Smooth muscle cell (in vitro differentiated cells): Measurements from ENCODE around the gene SORCS1. TPM values are rescaled to one million over a fixed set of nuclear protein-coding genes. Genes with fewer than 3 reads are reported as not detected.

Experiments
- DNase-seq: peaks from one replicate; lab custom pipeline; 2025; ENCODE audit not compliant: unreplicated experiment; lab: John Stamatoyannopoulos, UW
- H2AFZ ChIP-seq: fragments of 200-600 bp; sonication (generic); 2 replicates; pipeline ENCODE4 v1.6.0; 2016; ENCODE audit warnings: antibody characterized with exemption, low read depth, mild to moderate bottlenecking
- H3F3A ChIP-seq: fragments of 200-600 bp; sonication (generic); 2 replicates; pipeline ENCODE4 v1.6.0; 2017; ENCODE audit warnings: antibody characterized with exemption, low read depth
- H3K27ac ChIP-seq: fragments of 200-600 bp; sonication (generic); 2 replicates; pipeline ENCODE4 v1.5.1; 2016; ENCODE audit warnings: low read depth, mild to moderate bottlenecking
- H3K27me3 ChIP-seq: fragments of 200-600 bp; sonication (generic); 2 replicates; pipeline ENCODE4 v1.6.1; 2016; ENCODE audit warnings: low read depth, mild to moderate bottlenecking
- H3K36me3 ChIP-seq: fragments of 200-600 bp; sonication (generic); 2 replicates; pipeline ENCODE4 v1.5.1; 2016; ENCODE audit warnings: low read depth
- H3K4me1 ChIP-seq: fragments of 200-600 bp; sonication (generic); 2 replicates; pipeline ENCODE4 v1.5.1; 2016; ENCODE audit warnings: low read depth
- H3K4me2 ChIP-seq: fragments of 200-600 bp; sonication (generic); 2 replicates; pipeline ENCODE4 v1.6.0; 2016; ENCODE audit warnings: mild to moderate bottlenecking
- H3K4me3 ChIP-seq: fragments of 200-600 bp; sonication (generic); 2 replicates; pipeline ENCODE4 v1.5.1; 2016; ENCODE audit warnings: mild to moderate bottlenecking
- H3K79me2 ChIP-seq: fragments of 200-600 bp; sonication (generic); 2 replicates; pipeline ENCODE4 v1.6.0; 2016; ENCODE audit warnings: low read depth, mild to moderate bottlenecking
- H3K9ac ChIP-seq: fragments of 200-600 bp; sonication (generic); 2 replicates; pipeline ENCODE4 v1.6.0; 2016; ENCODE audit warnings: low read depth
- H3K9me3 ChIP-seq: fragments of 200-600 bp; sonication (generic); replicated peaks from 2 replicates; pipeline ENCODE4 v1.5.1; 2016; ENCODE audit warnings: low read depth
- H4K20me1 ChIP-seq: fragments of 200-600 bp; sonication (generic); 2 replicates; pipeline ENCODE4 v1.6.0; 2016; ENCODE audit warnings: low read depth
- WGBS: methylation state at CpG from one replicate; pipeline ENCODE4 v1.1.7; 2016; ENCODE audit warnings: low lambda C conversion rate; 5-methylcytosine and 5-hydroxymethylcytosine counted together
- polyA plus RNA-seq: library from polyadenylated mRNA; unstranded; fragments of >200 nt; fragmentation: Nextera tagmentation; extraction: Ambion mirVana; gene quantifications from 2 replicates; pipeline ENCODE4 v1.2.1, GENCODE V29; 2016
- total RNA-seq: library from RNA; depleted of rRNA; stranded (reverse); fragments of >200 nt; gene quantifications from 2 replicates; pipeline ENCODE4 v1.2.3, GENCODE V29; 2014
- TF ChIP-seq, protein P1 (sequence below): fragments of 200-600 bp; sonication (generic); IDR thresholded peaks from 2 replicates; pipeline ENCODE4 v1.5.1; 2017; ENCODE audit warnings: borderline replicate concordance, mild to moderate bottlenecking, antibody characterized with exemption; ENCODE audit not compliant: insufficient read depth, poor library complexity, severe bottlenecking

Gene SORCS1
- total and polyA plus RNA-seq, 2 experiments from 2014 or later, result 0.67 TPM; not detected in 1

DNA sequence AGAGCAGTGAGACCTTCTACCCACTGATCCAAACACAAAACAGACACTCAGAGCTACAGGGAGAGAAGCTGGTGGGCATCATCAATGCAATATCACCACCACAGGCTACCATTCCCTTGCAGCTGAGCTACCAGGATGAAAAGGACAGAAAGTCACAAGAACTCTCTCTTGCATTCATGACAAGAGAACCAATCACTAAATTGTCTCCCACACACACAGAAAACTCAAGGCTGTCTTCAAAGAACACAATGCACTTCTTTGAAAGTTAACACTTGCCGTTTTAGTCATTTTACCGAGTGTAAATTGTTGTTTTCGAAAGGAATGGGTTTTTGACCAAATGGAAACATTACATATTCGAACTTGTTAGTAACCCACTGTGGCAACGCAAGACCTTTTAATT, 626.6 kb downstream of the SORCS1 start:
- Histone ChIP-seq H3K4me1 (no peaks in the 10 kb centered on the region), H3K9ac (no peak overlapping the region), H3K4me2 (no peak overlapping the region), H3K79me2 (no peaks in the 10 kb centered on the region), H3K27me3 (no peaks in the 10 kb centered on the region), H2AFZ (no peak overlapping the region), H3K4me3 (no peak overlapping the region), H3K9me3 (no peaks in the 10 kb centered on the region), H3K36me3 (no peaks in the 10 kb centered on the region), H3F3A (no peaks in the 10 kb centered on the region), H3K27ac (no peak overlapping the region), H4K20me1 (no peaks in the 10 kb centered on the region)
- 82% methylated on average over 5 of the region's 5 CpGs for WGBS
- DNase-seq, result no peak
- TF ChIP-seq, protein P1, sequence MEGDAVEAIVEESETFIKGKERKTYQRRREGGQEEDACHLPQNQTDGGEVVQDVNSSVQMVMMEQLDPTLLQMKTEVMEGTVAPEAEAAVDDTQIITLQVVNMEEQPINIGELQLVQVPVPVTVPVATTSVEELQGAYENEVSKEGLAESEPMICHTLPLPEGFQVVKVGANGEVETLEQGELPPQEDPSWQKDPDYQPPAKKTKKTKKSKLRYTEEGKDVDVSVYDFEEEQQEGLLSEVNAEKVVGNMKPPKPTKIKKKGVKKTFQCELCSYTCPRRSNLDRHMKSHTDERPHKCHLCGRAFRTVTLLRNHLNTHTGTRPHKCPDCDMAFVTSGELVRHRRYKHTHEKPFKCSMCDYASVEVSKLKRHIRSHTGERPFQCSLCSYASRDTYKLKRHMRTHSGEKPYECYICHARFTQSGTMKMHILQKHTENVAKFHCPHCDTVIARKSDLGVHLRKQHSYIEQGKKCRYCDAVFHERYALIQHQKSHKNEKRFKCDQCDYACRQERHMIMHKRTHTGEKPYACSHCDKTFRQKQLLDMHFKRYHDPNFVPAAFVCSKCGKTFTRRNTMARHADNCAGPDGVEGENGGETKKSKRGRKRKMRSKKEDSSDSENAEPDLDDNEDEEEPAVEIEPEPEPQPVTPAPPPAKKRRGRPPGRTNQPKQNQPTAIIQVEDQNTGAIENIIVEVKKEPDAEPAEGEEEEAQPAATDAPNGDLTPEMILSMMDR, result no peak

DNA sequence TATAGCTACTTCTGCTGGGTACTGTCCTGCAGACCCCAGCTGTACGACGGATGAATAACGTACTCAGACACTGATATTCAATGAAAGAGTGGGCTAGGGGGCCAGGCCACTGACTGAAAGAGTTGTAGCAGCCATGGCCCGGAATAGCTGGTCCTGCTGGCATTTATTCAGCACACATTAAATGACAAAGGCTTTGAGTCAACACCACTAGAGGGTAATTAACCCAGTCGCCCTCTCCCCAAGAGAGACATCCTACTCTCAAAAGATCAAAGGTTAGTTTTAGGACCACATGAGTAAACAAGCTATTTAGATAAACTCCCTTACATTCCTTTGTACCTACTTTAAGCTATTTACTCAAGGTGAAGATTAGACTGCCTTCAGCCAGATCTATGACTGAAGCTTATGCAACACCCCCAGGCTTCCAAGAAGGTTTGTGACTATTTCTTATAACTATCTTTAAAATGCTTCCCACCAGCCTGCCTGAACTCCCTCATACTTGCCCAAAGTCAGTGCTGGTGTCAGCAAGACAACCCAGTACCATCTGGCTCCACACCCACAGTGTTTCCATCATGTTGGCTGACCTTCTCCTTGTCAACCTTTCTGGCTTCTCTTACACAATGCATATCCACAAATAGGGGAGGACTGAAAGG, 629.1 kb downstream of the SORCS1 start:
- no peak overlapping the region for H3K4me3 ChIP-seq
- H3K27me3 ChIP-seq, result no peaks in the 10 kb centered on the region

GRCh38 chr10:106534441-106534840, 630.1 kb downstream of the SORCS1 start:
- no peaks in the 10 kb centered on the region for H3K36me3 ChIP-seq
- TF ChIP-seq, protein P1, result no peak
- no peak overlapping the region for H3K4me3 ChIP-seq
- H3K79me2 ChIP-seq, result no peaks in the 10 kb centered on the region
- no peak overlapping the region for H2AFZ ChIP-seq
- H4K20me1 ChIP-seq, result no peaks in the 10 kb centered on the region
- DNase-seq, result no peak
- no peak overlapping the region for H3K9ac ChIP-seq
- no peak overlapping the region for H3K27ac ChIP-seq
- WGBS, result 95% methylated on average over 2 of the region's 2 CpGs
- no peaks in the 10 kb centered on the region for H3K27me3 ChIP-seq
- H3K9me3 ChIP-seq, result no peaks in the 10 kb centered on the region
- no peaks in the 10 kb centered on the region for H3K4me1 ChIP-seq
- no peak overlapping the region for H3K4me2 ChIP-seq
- H3F3A ChIP-seq, result no peaks in the 10 kb centered on the region

More for the DNA sequence above, 629.1 kb downstream of the SORCS1 start:
- DNase-seq, result no peak
- no peaks in the 10 kb centered on the region for H4K20me1 ChIP-seq
- WGBS, result 76% methylated on average over 5 of the region's 5 CpGs
- H3K9ac ChIP-seq, result no peak overlapping the region
- H3K4me1 ChIP-seq, result no peaks in the 10 kb centered on the region
- H2AFZ ChIP-seq, result no peak overlapping the region
- no peaks in the 10 kb centered on the region for H3F3A ChIP-seq
- H3K79me2 ChIP-seq, result no peaks in the 10 kb centered on the region
- H3K4me2 ChIP-seq, result no peak overlapping the region
- H3K9me3 ChIP-seq, result no peaks in the 10 kb centered on the region
- TF ChIP-seq, protein P1, result no peak
- no peak overlapping the region for H3K27ac ChIP-seq
- H3K36me3 ChIP-seq, result no peaks in the 10 kb centered on the region

GRCh38 chr10:106528702-106529101, 635.8 kb downstream of the SORCS1 start:
- Histone ChIP-seq H3K36me3 (no peaks in the 10 kb centered on the region), H4K20me1 (no peaks in the 10 kb centered on the region), H3K9ac (no peak overlapping the region), H3K9me3 (no peaks in the 10 kb centered on the region), H3K79me2 (no peaks in the 10 kb centered on the region), H2AFZ (no peak overlapping the region), H3K27me3 (no peaks in the 10 kb centered on the region), H3K4me3 (no peak overlapping the region), H3K27ac (no peak overlapping the region), H3K4me1 (no peaks in the 10 kb centered on the region), H3F3A (no peaks in the 10 kb centered on the region), H3K4me2 (no peak overlapping the region)
- WGBS, result 96% methylated on average over 2 of the region's 2 CpGs
- no peak for DNase-seq
- TF ChIP-seq, protein P1, result no peak
